Breast epithelium (tissue), 4 donors: ENCODE results near the gene ATP6V0E2. TPM values are rescaled to one million over a fixed set of nuclear protein-coding genes. Genes with fewer than 3 reads are reported as not detected.

Experiments
- DNase-seq, 2 donors: peaks; one replicate each; pipeline ENCODE4 v3.0.0-alpha.2; 2019; ENCODE audit warnings: low spot score in 2 of 2
- H3K27ac ChIP-seq, 2 donors: fragments of 200-600 bp; sonication (generic) in 1 of 2; one replicate each; pipeline ENCODE4 v1.5.1; 2016 to 2019; ENCODE audit warnings: mild to moderate bottlenecking in 1 of 2
- H3K27me3 ChIP-seq, 2 donors: fragments of 200-600 bp; sonication (generic) in 1 of 2; one replicate each; pipeline versions ENCODE4 v1.5.1 to v1.6.0; 2017 to 2019; ENCODE audit warnings: control low read depth in 1 of 2, mild to moderate bottlenecking in 1 of 2
- H3K36me3 ChIP-seq: fragments of 200-600 bp; one replicate; pipeline ENCODE4 v1.5.1; 2019
- H3K4me1 ChIP-seq, 2 donors: fragments of 200-600 bp; sonication (generic); one replicate each; pipeline ENCODE4 v1.5.1; 2016 to 2019; ENCODE audit warnings: control low read depth in 1 of 2
- H3K4me3 ChIP-seq, 3 donors: fragments of 200-600 bp; sonication (generic); 1 replicate in 2 of 3; 2 replicates in 1 of 3; pipeline ENCODE4 v1.5.1; 2016 to 2019; ENCODE audit warnings: mild to moderate bottlenecking in 3 of 3, moderate library complexity in 2 of 3
- H3K9me3 ChIP-seq, 2 donors: fragments of 200-600 bp; sonication (generic) in 1 of 2; one replicate each; pipeline ENCODE4 v1.5.1; 2016 to 2019; ENCODE audit warnings: control low read depth in 1 of 2
- POLR2A ChIP-seq: fragments of 450-650 bp; IDR thresholded peaks from one replicate; pipeline ENCODE4 v1.6.1; 2016; ENCODE audit warnings: antibody characterized with exemption, mild to moderate bottlenecking, moderate library complexity
- POLR2AphosphoS5 ChIP-seq, 3 donors: sonication (generic); formaldehyde crosslinking; IDR thresholded peaks; one replicate each; pipeline ENCODE4 v1.6.1; 2017; ENCODE audit warnings: antibody characterized with exemption in 3 of 3
- intact Hi-C: fragments of 100-400 bp; cut with DNase I; formaldehyde crosslinking; loops from one replicate; pipeline ENCODE4 v1.15.1; 2023; ENCODE audit warnings: low total_unique reads
- total RNA-seq, 3 donors: library from RNA; depleted of rRNA; stranded (reverse); fragments of >200 nt; gene quantifications; one replicate each; pipeline ENCODE4 v1.1.0, GENCODE V29; 2016
- TF ChIP-seq, protein P1 (sequence below), 3 donors: fragments of 450-650 bp; IDR thresholded peaks; one replicate each; pipeline ENCODE4 v1.5.1; 2016 to 2017; ENCODE audit warnings: antibody characterized with exemption in 3 of 3, mild to moderate bottlenecking in 3 of 3, moderate library complexity in 3 of 3

The ATP6V0E2 gene
- total RNA-seq, 3 donors from 2014 or later, result 18.4 to 29.2 (median 23.1) TPM

GRCh38 chr7:149831741-149832219, 42.0 kb upstream of the ATP6V0E2 start:
- Histone ChIP-seq H3K4me1 (no peaks in the 10 kb centered on the region), H3K36me3 (no peaks in the 10 kb centered on the region), H3K4me3 (no peak overlapping the region), H3K27me3 (no peaks in the 10 kb centered on the region), H3K9me3 (no peaks in the 10 kb centered on the region), H3K27ac (no peak overlapping the region)
- DNase-seq, result no peak
- intact Hi-C loops, result loop anchor here (10.0 kb wide), 1 partner anchor 357 kb away; no protein-coding TSS in a partner anchor
- no peak for TF ChIP-seq POLR2A
- TF ChIP-seq, protein P1, sequence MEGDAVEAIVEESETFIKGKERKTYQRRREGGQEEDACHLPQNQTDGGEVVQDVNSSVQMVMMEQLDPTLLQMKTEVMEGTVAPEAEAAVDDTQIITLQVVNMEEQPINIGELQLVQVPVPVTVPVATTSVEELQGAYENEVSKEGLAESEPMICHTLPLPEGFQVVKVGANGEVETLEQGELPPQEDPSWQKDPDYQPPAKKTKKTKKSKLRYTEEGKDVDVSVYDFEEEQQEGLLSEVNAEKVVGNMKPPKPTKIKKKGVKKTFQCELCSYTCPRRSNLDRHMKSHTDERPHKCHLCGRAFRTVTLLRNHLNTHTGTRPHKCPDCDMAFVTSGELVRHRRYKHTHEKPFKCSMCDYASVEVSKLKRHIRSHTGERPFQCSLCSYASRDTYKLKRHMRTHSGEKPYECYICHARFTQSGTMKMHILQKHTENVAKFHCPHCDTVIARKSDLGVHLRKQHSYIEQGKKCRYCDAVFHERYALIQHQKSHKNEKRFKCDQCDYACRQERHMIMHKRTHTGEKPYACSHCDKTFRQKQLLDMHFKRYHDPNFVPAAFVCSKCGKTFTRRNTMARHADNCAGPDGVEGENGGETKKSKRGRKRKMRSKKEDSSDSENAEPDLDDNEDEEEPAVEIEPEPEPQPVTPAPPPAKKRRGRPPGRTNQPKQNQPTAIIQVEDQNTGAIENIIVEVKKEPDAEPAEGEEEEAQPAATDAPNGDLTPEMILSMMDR (IDR thresholded peaks at IDR 0.05), result no peak
- TF ChIP-seq POLR2AphosphoS5 (IDR thresholded peaks at IDR 0.05), result no peak

- no peaks in the 10 kb centered on the region for H3K9me3 ChIP-seq
- no peak overlapping the region for H3K4me3 ChIP-seq
- H3K36me3 ChIP-seq, result no peaks in the 10 kb centered on the region
- no peaks in the 10 kb centered on the region for H3K27me3 ChIP-seq
- no peak overlapping the region for H3K27ac ChIP-seq
- no peaks in the 10 kb centered on the region for H3K4me1 ChIP-seq
- no peak for TF ChIP-seq POLR2A
- TF ChIP-seq, protein P1 (IDR thresholded peaks at IDR 0.05), result no peak
- no peak for TF ChIP-seq POLR2AphosphoS5 (IDR thresholded peaks at IDR 0.05)
- intact Hi-C loops, result loop anchor here (10.0 kb wide), 1 partner anchor 358 kb away; no protein-coding TSS in a partner anchor
- DNase-seq, result no peak
Measured at GRCh38 chr7:149832332-149833041, 41.3 kb upstream of the ATP6V0E2 start.

DNA sequence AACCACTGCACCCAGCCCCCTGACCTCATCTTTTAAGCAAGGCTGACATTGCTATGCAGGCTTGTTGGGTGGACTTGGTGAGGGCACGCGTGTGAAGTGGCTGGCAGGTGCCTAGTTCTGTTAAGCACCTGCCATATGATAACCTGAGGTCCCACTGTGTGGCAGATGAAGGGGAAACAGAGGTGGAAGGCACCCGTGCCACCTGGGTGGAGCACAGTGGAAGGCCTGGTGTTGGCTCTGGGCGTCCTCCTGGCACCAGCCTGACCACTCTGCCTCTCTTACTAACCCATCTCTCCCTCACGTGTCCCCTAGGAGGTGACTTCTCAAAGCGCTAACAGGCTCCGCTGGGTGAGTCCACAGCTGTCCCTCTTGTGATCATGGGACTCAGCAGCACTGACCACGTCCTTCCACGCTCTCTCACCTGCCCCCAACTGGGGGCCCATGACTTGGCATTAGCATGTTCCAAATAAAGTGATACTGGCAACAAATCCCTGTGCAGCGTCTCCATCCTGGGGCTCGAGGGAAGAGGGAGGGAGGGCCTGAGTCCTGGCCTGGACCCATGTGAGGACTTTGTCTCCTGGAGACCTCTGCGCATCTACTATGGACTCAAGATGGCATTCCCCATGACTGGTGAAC, 40.2 kb upstream of the ATP6V0E2 start:
- DNase-seq, result no peak
- no peaks in the 10 kb centered on the region for H3K4me1 ChIP-seq
- no peaks in the 10 kb centered on the region for H3K9me3 ChIP-seq
- no peaks in the 10 kb centered on the region for H3K36me3 ChIP-seq
- intact Hi-C loops, result loop anchor here (10.0 kb wide), 1 partner anchor 359 kb away; no protein-coding TSS in a partner anchor
- H3K4me3 ChIP-seq, result no peak overlapping the region
- H3K27me3 ChIP-seq, result no peaks in the 10 kb centered on the region
- TF ChIP-seq POLR2AphosphoS5 (IDR thresholded peaks at IDR 0.05) (no peak), POLR2A (no peak)
- TF ChIP-seq, protein P1 (IDR thresholded peaks at IDR 0.05), result no peak
- H3K27ac ChIP-seq, result no peak overlapping the region

- Histone ChIP-seq H3K4me1 (peaks cover 0 to 6% of the 10 kb centered on the region in 2 donors), H3K27me3 (no peaks in the 10 kb centered on the region), H3K4me3 (no peak overlapping the region), H3K36me3 (no peaks in the 10 kb centered on the region), H3K27ac (no peak overlapping the region), H3K9me3 (no peaks in the 10 kb centered on the region)
- TF ChIP-seq POLR2A (no peak), POLR2AphosphoS5 (IDR thresholded peaks at IDR 0.05) (no peak)
- TF ChIP-seq, protein P1 (IDR thresholded peaks at IDR 0.05), result no peak
- no peak for DNase-seq
- intact Hi-C loops, result loop anchor here (10.0 kb wide), 1 partner anchor 360 kb away; no protein-coding TSS in a partner anchor
Measured at GRCh38 chr7:149834601-149835000, 39.2 kb upstream of the ATP6V0E2 start.

GRCh38 chr7:149836434-149836833, 37.3 kb upstream of the ATP6V0E2 start:
- no peaks in the 10 kb centered on the region for H3K27me3 ChIP-seq
- H3K4me3 ChIP-seq, result no peak overlapping the region
- TF ChIP-seq POLR2AphosphoS5 (IDR thresholded peaks at IDR 0.05), result no peak
- TF ChIP-seq, protein P1 (IDR thresholded peaks at IDR 0.05), result no peak
- TF ChIP-seq POLR2A, result no peak
- H3K27ac ChIP-seq, result no peak overlapping the region
- peaks cover 0 to 7% of the 10 kb centered on the region in 2 donors for H3K4me1 ChIP-seq
- no peaks in the 10 kb centered on the region for H3K36me3 ChIP-seq
- DNase-seq, result no peak
- H3K9me3 ChIP-seq, result no peaks in the 10 kb centered on the region
- intact Hi-C loops, result loop anchor here (10.0 kb wide), 1 partner anchor 362 kb away; no protein-coding TSS in a partner anchor
